Measurements from ENCODE around the gene TPP2. TPM values are rescaled to one million over a fixed set of nuclear protein-coding genes. Genes with fewer than 3 reads are reported as not detected.

The TPP2 gene
- total RNA-seq, 4 donors from 2014 or later, result 26.2 to 61.0 (median 30.5) TPM

DNA sequence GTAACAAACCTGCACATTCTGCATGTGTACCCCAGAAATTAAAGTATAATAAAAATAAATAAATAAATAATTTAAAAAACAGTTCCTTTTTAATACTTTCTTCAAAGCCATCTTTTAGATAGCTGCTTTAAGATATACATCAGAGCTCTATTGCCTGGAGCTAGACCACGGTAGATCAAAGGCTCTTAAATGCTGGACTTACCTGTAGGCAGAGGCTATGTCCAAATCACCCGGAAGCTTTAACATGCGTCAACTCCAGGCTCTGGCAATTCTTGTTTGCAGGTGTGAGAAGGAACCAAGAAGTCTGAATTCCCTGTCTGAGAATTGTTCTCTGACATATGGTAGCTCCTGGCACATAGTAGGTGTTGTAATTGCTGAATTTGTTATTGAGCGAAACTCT, 99.7 kb downstream of the TPP2 start:
- no peaks in the 10 kb centered on the region for H3K36me3 ChIP-seq
- H3K9me3 ChIP-seq, result no peaks in the 10 kb centered on the region
- TF ChIP-seq EP300 (IDR thresholded peaks at IDR 0.05) (no peak), POLR2A (IDR thresholded peaks at IDR 0.05) (no peak), POLR2AphosphoS5 (IDR thresholded peaks at IDR 0.05) (no peak)
- TF ChIP-seq, protein P1, sequence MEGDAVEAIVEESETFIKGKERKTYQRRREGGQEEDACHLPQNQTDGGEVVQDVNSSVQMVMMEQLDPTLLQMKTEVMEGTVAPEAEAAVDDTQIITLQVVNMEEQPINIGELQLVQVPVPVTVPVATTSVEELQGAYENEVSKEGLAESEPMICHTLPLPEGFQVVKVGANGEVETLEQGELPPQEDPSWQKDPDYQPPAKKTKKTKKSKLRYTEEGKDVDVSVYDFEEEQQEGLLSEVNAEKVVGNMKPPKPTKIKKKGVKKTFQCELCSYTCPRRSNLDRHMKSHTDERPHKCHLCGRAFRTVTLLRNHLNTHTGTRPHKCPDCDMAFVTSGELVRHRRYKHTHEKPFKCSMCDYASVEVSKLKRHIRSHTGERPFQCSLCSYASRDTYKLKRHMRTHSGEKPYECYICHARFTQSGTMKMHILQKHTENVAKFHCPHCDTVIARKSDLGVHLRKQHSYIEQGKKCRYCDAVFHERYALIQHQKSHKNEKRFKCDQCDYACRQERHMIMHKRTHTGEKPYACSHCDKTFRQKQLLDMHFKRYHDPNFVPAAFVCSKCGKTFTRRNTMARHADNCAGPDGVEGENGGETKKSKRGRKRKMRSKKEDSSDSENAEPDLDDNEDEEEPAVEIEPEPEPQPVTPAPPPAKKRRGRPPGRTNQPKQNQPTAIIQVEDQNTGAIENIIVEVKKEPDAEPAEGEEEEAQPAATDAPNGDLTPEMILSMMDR (IDR thresholded peaks at IDR 0.05), result no peak
- H3K27me3 ChIP-seq, result peaks cover 7% of the 10 kb centered on the region
- 59% methylated on average over 4 of the region's 4 CpGs for WGBS
- no peak overlapping the region for H3K27ac ChIP-seq
- DNase-seq (ENCODE audit: low spot score in 2 of 2), result no peak
- no peak overlapping the region for H3K4me3 ChIP-seq
- peaks cover 5% of the 10 kb centered on the region for H3K4me1 ChIP-seq

DNA sequence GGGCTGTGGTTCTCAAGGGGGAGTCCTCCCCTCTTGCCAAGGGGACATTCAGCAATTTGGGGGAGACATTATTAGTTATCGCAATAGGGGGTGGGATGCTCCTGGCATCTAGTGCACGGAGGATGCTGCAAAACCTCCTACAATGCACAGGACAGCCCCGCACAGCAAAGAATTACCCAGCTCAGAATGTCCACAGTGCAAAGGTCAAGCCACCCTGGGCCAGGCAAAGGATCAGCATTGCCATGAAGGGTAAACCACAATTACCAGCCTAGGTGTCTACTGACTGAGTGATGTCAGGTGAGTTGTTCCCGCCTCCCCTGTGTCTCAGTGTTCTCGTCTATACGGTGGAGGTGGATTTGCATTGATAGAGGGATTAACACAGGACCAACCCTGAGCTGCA, 100.5 kb downstream of the TPP2 start:
- 74% methylated on average over 6 of the region's 6 CpGs for WGBS
- H3K9me3 ChIP-seq, result no peaks in the 10 kb centered on the region
- TF ChIP-seq POLR2AphosphoS5 (IDR thresholded peaks at IDR 0.05) (no peak), POLR2A (IDR thresholded peaks at IDR 0.05) (no peak), EP300 (IDR thresholded peaks at IDR 0.05) (no peak)
- TF ChIP-seq, protein P1 (IDR thresholded peaks at IDR 0.05), result no peak
- no peak overlapping the region for H3K27ac ChIP-seq
- no peaks in the 10 kb centered on the region for H3K36me3 ChIP-seq
- peaks cover 7% of the 10 kb centered on the region for H3K27me3 ChIP-seq
- DNase-seq (ENCODE audit: low spot score in 2 of 2), result no peak
- H3K4me3 ChIP-seq, result no peak overlapping the region
- peaks cover 5% of the 10 kb centered on the region for H3K4me1 ChIP-seq

DNA sequence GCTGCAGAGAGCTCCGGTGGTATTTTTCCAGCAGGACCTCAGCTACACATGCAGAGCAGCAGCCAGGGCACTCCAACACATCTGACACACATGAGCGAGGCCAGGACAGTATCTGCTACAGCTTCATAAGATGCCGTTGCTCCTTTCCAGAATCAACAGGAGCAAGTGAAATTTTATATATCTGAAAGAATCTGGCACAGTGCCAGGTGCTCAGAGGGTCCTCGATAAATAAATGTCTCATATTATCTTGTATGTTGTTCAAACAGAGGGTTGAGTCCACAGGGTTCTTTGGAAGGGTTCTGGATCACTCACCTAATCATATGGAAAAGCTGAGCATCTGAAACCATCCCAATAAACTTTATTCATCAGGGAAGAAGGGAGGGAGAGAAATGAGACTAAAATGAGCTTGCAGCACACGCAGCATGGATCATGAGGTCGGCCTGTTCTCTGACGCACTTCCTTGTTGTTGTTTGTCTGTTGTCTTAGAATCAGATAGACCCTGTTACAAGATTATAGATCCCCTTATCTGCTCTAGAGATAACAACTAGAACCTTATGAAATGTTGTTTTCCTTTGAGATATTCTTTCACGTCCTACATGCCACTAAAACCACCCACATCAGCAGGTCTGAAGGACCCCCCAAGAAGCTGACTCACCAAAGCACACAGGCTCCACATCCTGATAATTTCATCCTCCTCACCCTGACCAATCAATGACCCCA, 101.3 kb downstream of the TPP2 start:
- TF ChIP-seq POLR2A (IDR thresholded peaks at IDR 0.05), result no peak
- TF ChIP-seq, protein P1 (IDR thresholded peaks at IDR 0.05), result no peak
- no peak for TF ChIP-seq POLR2AphosphoS5 (IDR thresholded peaks at IDR 0.05)
- no peak for TF ChIP-seq EP300 (IDR thresholded peaks at IDR 0.05)
- Histone ChIP-seq H3K27ac (no peak overlapping the region), H3K4me1 (peaks cover 5% of the 10 kb centered on the region), H3K4me3 (no peak overlapping the region), H3K9me3 (no peaks in the 10 kb centered on the region), H3K36me3 (no peaks in the 10 kb centered on the region), H3K27me3 (peaks cover 4% of the 10 kb centered on the region)
- WGBS, result 87% methylated on average over 8 of the region's 8 CpGs
- DNase-seq (ENCODE audit: low spot score in 2 of 2), result no peak

DNA sequence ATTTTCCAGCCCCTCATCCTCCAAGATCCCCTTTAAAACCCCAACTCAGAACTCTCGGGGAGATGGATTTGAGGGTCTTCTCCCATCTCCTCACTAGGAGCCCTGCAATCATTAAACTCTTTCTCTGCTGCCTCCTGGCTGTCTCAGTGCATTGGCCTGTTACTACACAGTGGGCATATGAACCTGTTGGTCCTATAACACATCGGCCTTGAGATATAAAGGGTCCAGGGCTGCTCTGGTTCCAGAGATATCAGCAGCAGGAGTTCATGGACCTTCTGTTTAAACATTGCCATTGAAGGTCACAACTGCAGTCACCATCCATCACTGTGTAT, 101.8 kb downstream of the TPP2 start:
- peaks cover 5% of the 10 kb centered on the region for H3K4me1 ChIP-seq
- H3K4me3 ChIP-seq, result no peak overlapping the region
- no peaks in the 10 kb centered on the region for H3K27me3 ChIP-seq
- H3K36me3 ChIP-seq, result no peaks in the 10 kb centered on the region
- TF ChIP-seq POLR2AphosphoS5 (IDR thresholded peaks at IDR 0.05), result no peak
- TF ChIP-seq, protein P1 (IDR thresholded peaks at IDR 0.05), result no peak
- no peak for TF ChIP-seq POLR2A (IDR thresholded peaks at IDR 0.05)
- no peak for TF ChIP-seq EP300 (IDR thresholded peaks at IDR 0.05)
- H3K27ac ChIP-seq, result no peak overlapping the region
- WGBS, result 98% methylated on average over 2 of the region's 2 CpGs
- H3K9me3 ChIP-seq, result no peaks in the 10 kb centered on the region
- no peak for DNase-seq (ENCODE audit: low spot score in 2 of 2)

DNA sequence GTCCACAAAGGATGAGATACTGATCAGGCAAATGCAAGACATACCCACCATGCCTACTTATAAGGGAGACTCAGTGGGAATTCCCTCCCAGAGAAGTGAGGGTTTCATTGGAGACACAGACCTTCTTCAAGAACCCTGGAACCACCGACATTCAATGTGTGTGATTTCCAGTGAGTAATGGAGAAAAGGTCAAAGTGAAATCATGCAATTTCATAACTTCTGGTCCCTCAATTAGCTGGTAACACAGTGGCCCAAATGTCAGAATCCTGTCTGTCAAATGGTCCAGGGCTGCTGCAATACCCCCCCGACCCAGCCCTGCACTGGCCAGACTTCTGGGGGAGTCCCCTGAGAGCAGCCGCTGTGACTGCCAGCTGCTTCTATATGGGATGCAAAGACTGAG, 102.7 kb downstream of the TPP2 start:
- H3K4me1 ChIP-seq, result peaks cover 5% of the 10 kb centered on the region
- DNase-seq (ENCODE audit: low spot score in 2 of 2), result no peak
- no peaks in the 10 kb centered on the region for H3K36me3 ChIP-seq
- no peak overlapping the region for H3K4me3 ChIP-seq
- H3K27ac ChIP-seq, result no peak overlapping the region
- 66% methylated on average over 3 of the region's 3 CpGs for WGBS
- no peaks in the 10 kb centered on the region for H3K27me3 ChIP-seq
- no peaks in the 10 kb centered on the region for H3K9me3 ChIP-seq
- TF ChIP-seq, protein P1 (IDR thresholded peaks at IDR 0.05), result no peak
- no peak for TF ChIP-seq EP300 (IDR thresholded peaks at IDR 0.05)

Measured in suprapubic skin (tissue), 4 donors.